ENCODE measurements around the gene TELO2.

The TELO2 gene

GRCh38 chr16:1459967-1460366, 33.2 kb upstream of the TELO2 start:
- no peak overlapping the region for H3K4me2 ChIP-seq

DNA sequence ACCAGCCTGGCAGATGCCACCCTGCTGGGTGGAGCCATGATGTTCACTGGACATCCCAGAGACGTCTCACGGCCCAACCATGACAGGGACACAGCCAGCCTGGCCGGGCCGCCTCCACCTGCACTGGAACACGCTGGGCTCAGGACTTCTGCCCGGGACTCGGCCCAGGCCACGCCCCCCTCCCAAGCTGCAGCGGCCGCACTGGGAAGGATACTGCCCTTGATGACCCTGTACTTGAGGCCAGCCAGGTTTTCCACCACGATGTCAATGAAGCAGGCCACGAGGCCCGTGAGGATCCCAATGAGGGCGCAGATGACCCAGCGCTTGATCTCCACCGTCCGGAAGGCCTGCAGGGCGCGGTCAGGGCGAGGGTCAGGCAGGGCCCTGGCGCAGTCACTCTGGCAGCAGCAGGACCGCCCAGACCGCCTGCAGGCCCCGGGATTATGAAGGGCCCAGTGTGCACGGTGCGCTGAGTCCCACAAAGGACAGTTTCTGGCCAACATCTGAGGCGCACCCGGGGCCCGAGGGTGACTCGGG, 32.5 kb upstream of the TELO2 start:
- no peaks in the 10 kb centered on the region for H3K79me2 ChIP-seq (ENCODE audit: insufficient read depth, low read depth)
- H3K4me2 ChIP-seq: no peak overlapping the region
- H4K20me1 ChIP-seq (ENCODE audit: insufficient read depth): no peaks in the 10 kb centered on the region
- H3K36me3 ChIP-seq (ENCODE audit: insufficient read depth): no peaks in the 10 kb centered on the region
- TF ChIP-seq, protein P1, sequence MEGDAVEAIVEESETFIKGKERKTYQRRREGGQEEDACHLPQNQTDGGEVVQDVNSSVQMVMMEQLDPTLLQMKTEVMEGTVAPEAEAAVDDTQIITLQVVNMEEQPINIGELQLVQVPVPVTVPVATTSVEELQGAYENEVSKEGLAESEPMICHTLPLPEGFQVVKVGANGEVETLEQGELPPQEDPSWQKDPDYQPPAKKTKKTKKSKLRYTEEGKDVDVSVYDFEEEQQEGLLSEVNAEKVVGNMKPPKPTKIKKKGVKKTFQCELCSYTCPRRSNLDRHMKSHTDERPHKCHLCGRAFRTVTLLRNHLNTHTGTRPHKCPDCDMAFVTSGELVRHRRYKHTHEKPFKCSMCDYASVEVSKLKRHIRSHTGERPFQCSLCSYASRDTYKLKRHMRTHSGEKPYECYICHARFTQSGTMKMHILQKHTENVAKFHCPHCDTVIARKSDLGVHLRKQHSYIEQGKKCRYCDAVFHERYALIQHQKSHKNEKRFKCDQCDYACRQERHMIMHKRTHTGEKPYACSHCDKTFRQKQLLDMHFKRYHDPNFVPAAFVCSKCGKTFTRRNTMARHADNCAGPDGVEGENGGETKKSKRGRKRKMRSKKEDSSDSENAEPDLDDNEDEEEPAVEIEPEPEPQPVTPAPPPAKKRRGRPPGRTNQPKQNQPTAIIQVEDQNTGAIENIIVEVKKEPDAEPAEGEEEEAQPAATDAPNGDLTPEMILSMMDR (conservative IDR thresholded peaks at IDR 0.05; ENCODE audit: low read depth, low read length): no peak
- no peak overlapping the region for H3K9ac ChIP-seq
- no peak overlapping the region for H3K27ac ChIP-seq
- no peak overlapping the region for H2AFZ ChIP-seq (ENCODE audit: low read depth)
- no peak overlapping the region for H3K4me3 ChIP-seq (IDR thresholded peaks at IDR 0.05; ENCODE audit: insufficient read depth, low read depth, low read length)
- no peaks in the 10 kb centered on the region for H3K4me1 ChIP-seq (ENCODE audit: low read depth, poor library complexity, severe bottlenecking)
- H3K27me3 ChIP-seq (ENCODE audit: insufficient read depth, low read depth): no peaks in the 10 kb centered on the region

More at GRCh38 chr16:1459967-1460366, 33.2 kb upstream of the TELO2 start:
- Histone ChIP-seq H3K79me2 (ENCODE audit: insufficient read depth, low read depth) (no peaks in the 10 kb centered on the region), H3K4me3 (IDR thresholded peaks at IDR 0.05; ENCODE audit: insufficient read depth, low read depth, low read length) (no peak overlapping the region), H2AFZ (ENCODE audit: low read depth) (no peak overlapping the region), H3K4me1 (ENCODE audit: low read depth, poor library complexity, severe bottlenecking) (no peaks in the 10 kb centered on the region), H3K27ac (no peak overlapping the region), H3K9ac (no peak overlapping the region), H3K36me3 (ENCODE audit: insufficient read depth) (no peaks in the 10 kb centered on the region), H3K27me3 (ENCODE audit: insufficient read depth, low read depth) (no peaks in the 10 kb centered on the region), H4K20me1 (ENCODE audit: insufficient read depth) (no peaks in the 10 kb centered on the region)
- TF ChIP-seq, protein P1 (conservative IDR thresholded peaks at IDR 0.05; ENCODE audit: low read depth, low read length): no peak

DNA sequence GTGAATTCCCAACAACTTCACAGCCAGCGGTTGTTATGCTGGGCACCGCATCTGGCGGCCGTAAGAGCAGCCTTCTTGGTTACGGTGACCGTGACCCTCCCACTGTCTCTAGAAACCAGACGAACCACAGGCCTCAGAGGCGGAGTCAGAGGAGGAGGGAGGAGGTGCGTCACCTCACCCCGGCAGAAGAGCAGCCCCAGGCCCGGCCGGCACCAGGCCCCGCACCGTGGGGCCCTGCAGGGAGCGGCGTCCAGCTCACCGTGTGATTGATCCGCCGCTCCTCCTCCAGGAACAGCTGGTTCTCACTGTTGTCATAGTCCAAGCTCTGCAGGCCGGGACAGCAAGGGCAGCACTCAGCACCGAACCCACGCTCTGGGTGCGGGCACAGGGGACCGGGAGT, 32.0 kb upstream of the TELO2 start:
- Histone ChIP-seq H3K9ac (no peak overlapping the region), H3K79me2 (ENCODE audit: insufficient read depth, low read depth) (no peaks in the 10 kb centered on the region), H3K27me3 (ENCODE audit: insufficient read depth, low read depth) (no peaks in the 10 kb centered on the region), H4K20me1 (ENCODE audit: insufficient read depth) (no peaks in the 10 kb centered on the region), H3K4me3 (IDR thresholded peaks at IDR 0.05; ENCODE audit: insufficient read depth, low read depth, low read length) (no peak overlapping the region), H3K4me1 (ENCODE audit: low read depth, poor library complexity, severe bottlenecking) (no peaks in the 10 kb centered on the region), H3K4me2 (no peak overlapping the region), H2AFZ (ENCODE audit: low read depth) (no peak overlapping the region), H3K36me3 (ENCODE audit: insufficient read depth) (no peaks in the 10 kb centered on the region), H3K27ac (no peak overlapping the region)
- TF ChIP-seq, protein P1 (conservative IDR thresholded peaks at IDR 0.05; ENCODE audit: low read depth, low read length): no peak

- H4K20me1 ChIP-seq (ENCODE audit: insufficient read depth): no peaks in the 10 kb centered on the region
- H3K4me3 ChIP-seq (IDR thresholded peaks at IDR 0.05; ENCODE audit: insufficient read depth, low read depth, low read length): no peak overlapping the region
- TF ChIP-seq, protein P1 (conservative IDR thresholded peaks at IDR 0.05; ENCODE audit: low read depth, low read length): no peak
- no peak overlapping the region for H3K4me2 ChIP-seq
- H2AFZ ChIP-seq (ENCODE audit: low read depth): no peak overlapping the region
- H3K9ac ChIP-seq: no peak overlapping the region
- H3K27me3 ChIP-seq (ENCODE audit: insufficient read depth, low read depth): no peaks in the 10 kb centered on the region
- H3K79me2 ChIP-seq (ENCODE audit: insufficient read depth, low read depth): no peaks in the 10 kb centered on the region; the same call in 1 of the 2 replicates
- no peaks in the 10 kb centered on the region for H3K4me1 ChIP-seq (ENCODE audit: low read depth, poor library complexity, severe bottlenecking)
- H3K36me3 ChIP-seq (ENCODE audit: insufficient read depth): no peaks in the 10 kb centered on the region
- no peak overlapping the region for H3K27ac ChIP-seq
Observed at GRCh38 chr16:1464196-1464893, 28.8 kb upstream of the TELO2 start.
